Measurements from ENCODE around the gene HIF3A. TPM values are rescaled to one million over a fixed set of nuclear protein-coding genes. Genes with fewer than 3 reads are reported as not detected.

Gene HIF3A
- total RNA-seq, 1 experiment from 2014 or later: 3.0 TPM

GRCh38 chr19:46386151-46386550 lies 89.3 kb downstream of the HIF3A start:
- no peak overlapping the region for H3K4me3 ChIP-seq (ENCODE audit: low read depth, low read length, poor library complexity, severe bottlenecking)
- ChIA-PET CTCF (interaction anchor here (0.6 kb wide), 1 partner anchor 11 kb away, joined by 4 read pairs; no protein-coding TSS in a partner anchor), POLR2A (ENCODE audit: low non-redundant PET) (no interaction called here)
- H3K27me3 ChIP-seq (replicated peaks; ENCODE audit: insufficient read depth, low read depth, low read length, poor library complexity): no peaks in the 10 kb centered on the region
- intact Hi-C loops (cut with micrococcal nuclease; ENCODE audit: unreplicated experiment): no loop called here
- TF ChIP-seq, protein P1, sequence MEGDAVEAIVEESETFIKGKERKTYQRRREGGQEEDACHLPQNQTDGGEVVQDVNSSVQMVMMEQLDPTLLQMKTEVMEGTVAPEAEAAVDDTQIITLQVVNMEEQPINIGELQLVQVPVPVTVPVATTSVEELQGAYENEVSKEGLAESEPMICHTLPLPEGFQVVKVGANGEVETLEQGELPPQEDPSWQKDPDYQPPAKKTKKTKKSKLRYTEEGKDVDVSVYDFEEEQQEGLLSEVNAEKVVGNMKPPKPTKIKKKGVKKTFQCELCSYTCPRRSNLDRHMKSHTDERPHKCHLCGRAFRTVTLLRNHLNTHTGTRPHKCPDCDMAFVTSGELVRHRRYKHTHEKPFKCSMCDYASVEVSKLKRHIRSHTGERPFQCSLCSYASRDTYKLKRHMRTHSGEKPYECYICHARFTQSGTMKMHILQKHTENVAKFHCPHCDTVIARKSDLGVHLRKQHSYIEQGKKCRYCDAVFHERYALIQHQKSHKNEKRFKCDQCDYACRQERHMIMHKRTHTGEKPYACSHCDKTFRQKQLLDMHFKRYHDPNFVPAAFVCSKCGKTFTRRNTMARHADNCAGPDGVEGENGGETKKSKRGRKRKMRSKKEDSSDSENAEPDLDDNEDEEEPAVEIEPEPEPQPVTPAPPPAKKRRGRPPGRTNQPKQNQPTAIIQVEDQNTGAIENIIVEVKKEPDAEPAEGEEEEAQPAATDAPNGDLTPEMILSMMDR (conservative IDR thresholded peaks at IDR 0.05; ENCODE audit: low read depth, low read length): no peak
- no peak for TF ChIP-seq EZH2 (IDR thresholded peaks at IDR 0.05; ENCODE audit: borderline replicate concordance, low read depth, low read length, poor library complexity, severe bottlenecking)
- BruUV-seq (replicated peaks): no TSS peak
- no peak for DNase-seq (ENCODE audit: low spot score)
- H3K4me1 ChIP-seq (ENCODE audit: insufficient read depth, low read length, poor library complexity, severe bottlenecking): peaks cover 20% of the 10 kb centered on the region
- H3K27ac ChIP-seq (ENCODE audit: low read depth, low read length, poor library complexity, severe bottlenecking): no peak overlapping the region
- peaks cover 81% of the 10 kb centered on the region for H3K36me3 ChIP-seq (ENCODE audit: insufficient read depth, low read length, poor library complexity, severe bottlenecking)
- no peaks in the 10 kb centered on the region for H3K9me3 ChIP-seq (ENCODE audit: low read depth, low read length, poor library complexity, severe bottlenecking)

DNA sequence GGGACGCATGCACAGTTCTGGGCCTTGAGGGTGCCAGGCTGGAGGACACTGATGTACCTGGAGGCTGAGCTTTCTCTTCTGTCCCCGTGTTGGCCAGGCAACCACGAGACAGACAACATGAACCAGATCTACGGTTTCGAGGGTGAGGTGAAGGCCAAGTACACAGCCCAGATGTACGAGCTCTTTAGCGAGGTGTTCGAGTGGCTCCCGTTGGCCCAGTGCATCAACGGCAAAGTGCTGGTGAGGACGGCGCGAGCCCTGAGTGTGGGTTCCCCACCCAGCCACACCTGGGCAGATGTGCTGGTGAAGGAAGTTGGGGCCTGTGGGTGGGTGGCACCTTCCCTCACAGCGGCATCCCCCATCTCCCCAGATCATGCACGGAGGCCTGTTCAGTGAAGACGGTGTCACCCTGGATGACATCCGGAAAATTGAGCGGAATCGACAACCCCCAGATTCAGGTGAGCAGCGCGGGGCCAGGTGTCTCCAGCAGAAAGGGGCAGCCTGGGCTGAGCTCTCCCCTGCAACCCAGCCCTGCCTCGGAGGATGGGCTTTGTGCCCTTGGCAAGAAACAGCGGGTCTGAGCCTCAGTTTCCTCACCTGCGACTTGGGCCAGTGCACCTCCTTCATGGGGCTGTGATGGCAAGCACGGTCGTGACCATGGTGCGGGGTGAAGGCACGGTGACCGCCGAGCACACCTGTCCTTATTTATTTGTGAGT lies 90.3 kb downstream of the HIF3A start:
- no peaks in the 10 kb centered on the region for H3K27me3 ChIP-seq (replicated peaks; ENCODE audit: insufficient read depth, low read depth, low read length, poor library complexity)
- CTCF ChIA-PET: interaction anchor here (0.6 kb wide), 1 partner anchor 41 kb away, joined by 3 read pairs; no protein-coding TSS in a partner anchor
- peaks cover 77% of the 10 kb centered on the region for H3K36me3 ChIP-seq (ENCODE audit: insufficient read depth, low read length, poor library complexity, severe bottlenecking)
- H3K27ac ChIP-seq (ENCODE audit: low read depth, low read length, poor library complexity, severe bottlenecking): no peak overlapping the region
- no peaks in the 10 kb centered on the region for H3K9me3 ChIP-seq (ENCODE audit: low read depth, low read length, poor library complexity, severe bottlenecking)
- POLR2A ChIA-PET (ENCODE audit: low non-redundant PET): no interaction called here
- TF ChIP-seq EZH2 (IDR thresholded peaks at IDR 0.05; ENCODE audit: borderline replicate concordance, low read depth, low read length, poor library complexity, severe bottlenecking): no peak
- TF ChIP-seq, protein P1 (conservative IDR thresholded peaks at IDR 0.05; ENCODE audit: low read depth, low read length): no peak
- no peak overlapping the region for H3K4me3 ChIP-seq (ENCODE audit: low read depth, low read length, poor library complexity, severe bottlenecking)
- intact Hi-C loops (cut with micrococcal nuclease; ENCODE audit: unreplicated experiment): no loop called here
- no TSS peak for BruUV-seq (replicated peaks)
- peaks cover 20% of the 10 kb centered on the region for H3K4me1 ChIP-seq (ENCODE audit: insufficient read depth, low read length, poor library complexity, severe bottlenecking)
- DNase-seq (ENCODE audit: low spot score): no peak

GRCh38 chr19:46387713-46388130 lies 90.9 kb downstream of the HIF3A start:
- CTCF ChIA-PET: no interaction called here

More at GRCh38 chr19:46387713-46388130, 90.9 kb downstream of the HIF3A start:
- Histone ChIP-seq H3K27ac (ENCODE audit: low read depth, low read length, poor library complexity, severe bottlenecking) (no peak overlapping the region), H3K9me3 (ENCODE audit: low read depth, low read length, poor library complexity, severe bottlenecking) (no peaks in the 10 kb centered on the region), H3K36me3 (ENCODE audit: insufficient read depth, low read length, poor library complexity, severe bottlenecking) (peaks cover 72% of the 10 kb centered on the region), H3K27me3 (replicated peaks; ENCODE audit: insufficient read depth, low read depth, low read length, poor library complexity) (no peaks in the 10 kb centered on the region), H3K4me3 (ENCODE audit: low read depth, low read length, poor library complexity, severe bottlenecking) (no peak overlapping the region), H3K4me1 (ENCODE audit: insufficient read depth, low read length, poor library complexity, severe bottlenecking) (peaks cover 25% of the 10 kb centered on the region)
- POLR2A ChIA-PET (ENCODE audit: low non-redundant PET): no interaction called here
- DNase-seq (ENCODE audit: low spot score): no peak
- intact Hi-C loops (cut with micrococcal nuclease; ENCODE audit: unreplicated experiment): no loop called here
- BruUV-seq (replicated peaks): no TSS peak
- no peak for TF ChIP-seq EZH2 (IDR thresholded peaks at IDR 0.05; ENCODE audit: borderline replicate concordance, low read depth, low read length, poor library complexity, severe bottlenecking)
- TF ChIP-seq, protein P1 (conservative IDR thresholded peaks at IDR 0.05; ENCODE audit: low read depth, low read length): no peak
